ENCODE results near the gene PDE4D.

DNA sequence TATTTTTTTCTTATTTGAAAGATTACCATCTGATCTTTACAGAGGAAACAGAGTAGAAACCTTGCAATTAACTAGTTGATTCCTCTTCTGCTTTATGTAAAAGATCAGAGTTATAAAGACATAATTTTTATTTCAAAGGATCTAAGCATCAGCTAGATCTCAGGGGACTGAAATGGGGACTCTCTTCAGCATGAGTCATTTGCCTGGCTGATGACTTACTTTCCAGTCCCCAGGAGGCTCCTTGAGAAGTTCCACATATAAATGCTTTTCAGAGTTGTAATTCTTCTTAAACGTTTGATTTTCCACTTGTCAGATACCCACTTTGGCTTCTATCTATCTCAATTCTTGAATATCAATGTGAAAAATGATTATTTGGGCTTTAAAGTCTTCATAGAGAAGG, 921.2 kb downstream of the PDE4D start:
- TF ChIP-seq CTCF (IDR thresholded peaks at IDR 0.05) (no peak), USF1 (CRISPR knock-in tag; IDR thresholded peaks at IDR 0.05) (no peak), TEAD4 (CRISPR knock-in tag; IDR thresholded peaks at IDR 0.05) (no peak), ZBTB43 (CRISPR knock-in tag; IDR thresholded peaks at IDR 0.05) (no peak), MAX (CRISPR knock-in tag; IDR thresholded peaks at IDR 0.05) (no peak), TCF7 (CRISPR knock-in tag; IDR thresholded peaks at IDR 0.05; ENCODE audit: low read depth) (no peak), USF2 (CRISPR knock-in tag; IDR thresholded peaks at IDR 0.05) (no peak)
- TF ChIP-seq, protein P1, sequence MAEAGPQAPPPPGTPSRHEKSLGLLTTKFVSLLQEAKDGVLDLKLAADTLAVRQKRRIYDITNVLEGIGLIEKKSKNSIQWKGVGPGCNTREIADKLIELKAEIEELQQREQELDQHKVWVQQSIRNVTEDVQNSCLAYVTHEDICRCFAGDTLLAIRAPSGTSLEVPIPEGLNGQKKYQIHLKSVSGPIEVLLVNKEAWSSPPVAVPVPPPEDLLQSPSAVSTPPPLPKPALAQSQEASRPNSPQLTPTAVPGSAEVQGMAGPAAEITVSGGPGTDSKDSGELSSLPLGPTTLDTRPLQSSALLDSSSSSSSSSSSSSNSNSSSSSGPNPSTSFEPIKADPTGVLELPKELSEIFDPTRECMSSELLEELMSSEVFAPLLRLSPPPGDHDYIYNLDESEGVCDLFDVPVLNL (CRISPR knock-in tag; IDR thresholded peaks at IDR 0.05; ENCODE audit: borderline replicate concordance, low read depth): no peak
